A673 (cell line): ENCODE data around the gene MTRF1.

Source experiments
- EZH2 ChIP-seq: fragments of 200-600 bp; sonication (generic); IDR thresholded peaks from 2 replicates; pipeline ENCODE4 v1.6.1; 2017; ENCODE audit warnings: borderline replicate concordance, low read depth, mild to moderate bottlenecking, mixed read lengths, antibody characterized with exemption, low read length; ENCODE audit not compliant: poor library complexity, severe bottlenecking
- TF ChIP-seq, protein P1 (sequence below): fragments of 300-800, 200-600 bp; sonication (generic); conservative IDR thresholded peaks from 2 replicates; pipeline ENCODE4 v1.5.1; 2017; ENCODE audit warnings: low read depth, mild to moderate bottlenecking, antibody characterized with exemption, low read length, moderate library complexity, mixed read lengths

DNA sequence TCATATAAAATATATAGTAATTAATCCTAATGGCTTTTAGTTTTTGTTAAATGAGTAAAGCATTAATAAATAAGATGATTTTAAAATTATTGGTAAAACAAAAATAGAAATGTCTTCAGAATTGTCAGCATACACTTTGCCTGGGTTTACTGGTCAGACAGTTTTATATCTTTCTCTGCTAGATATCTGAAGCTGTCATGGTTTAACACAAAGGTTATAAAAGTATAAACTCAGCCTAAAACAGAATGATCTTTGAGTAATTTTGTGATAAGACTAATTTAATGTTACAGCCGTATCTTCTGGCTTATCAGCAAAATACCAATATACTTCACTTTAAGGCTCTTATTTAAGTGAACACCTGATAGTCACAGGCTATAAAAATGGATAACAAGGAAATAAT is 29.9 kb upstream of the MTRF1 start:
- TF ChIP-seq, protein P1, sequence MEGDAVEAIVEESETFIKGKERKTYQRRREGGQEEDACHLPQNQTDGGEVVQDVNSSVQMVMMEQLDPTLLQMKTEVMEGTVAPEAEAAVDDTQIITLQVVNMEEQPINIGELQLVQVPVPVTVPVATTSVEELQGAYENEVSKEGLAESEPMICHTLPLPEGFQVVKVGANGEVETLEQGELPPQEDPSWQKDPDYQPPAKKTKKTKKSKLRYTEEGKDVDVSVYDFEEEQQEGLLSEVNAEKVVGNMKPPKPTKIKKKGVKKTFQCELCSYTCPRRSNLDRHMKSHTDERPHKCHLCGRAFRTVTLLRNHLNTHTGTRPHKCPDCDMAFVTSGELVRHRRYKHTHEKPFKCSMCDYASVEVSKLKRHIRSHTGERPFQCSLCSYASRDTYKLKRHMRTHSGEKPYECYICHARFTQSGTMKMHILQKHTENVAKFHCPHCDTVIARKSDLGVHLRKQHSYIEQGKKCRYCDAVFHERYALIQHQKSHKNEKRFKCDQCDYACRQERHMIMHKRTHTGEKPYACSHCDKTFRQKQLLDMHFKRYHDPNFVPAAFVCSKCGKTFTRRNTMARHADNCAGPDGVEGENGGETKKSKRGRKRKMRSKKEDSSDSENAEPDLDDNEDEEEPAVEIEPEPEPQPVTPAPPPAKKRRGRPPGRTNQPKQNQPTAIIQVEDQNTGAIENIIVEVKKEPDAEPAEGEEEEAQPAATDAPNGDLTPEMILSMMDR: no peak
- no peak for TF ChIP-seq EZH2
